ENCODE results near the gene PKDCC.
A peak's percentile ranks its signal among the peaks of the same experiment; 100 is the strongest.

The PKDCC gene

DNA sequence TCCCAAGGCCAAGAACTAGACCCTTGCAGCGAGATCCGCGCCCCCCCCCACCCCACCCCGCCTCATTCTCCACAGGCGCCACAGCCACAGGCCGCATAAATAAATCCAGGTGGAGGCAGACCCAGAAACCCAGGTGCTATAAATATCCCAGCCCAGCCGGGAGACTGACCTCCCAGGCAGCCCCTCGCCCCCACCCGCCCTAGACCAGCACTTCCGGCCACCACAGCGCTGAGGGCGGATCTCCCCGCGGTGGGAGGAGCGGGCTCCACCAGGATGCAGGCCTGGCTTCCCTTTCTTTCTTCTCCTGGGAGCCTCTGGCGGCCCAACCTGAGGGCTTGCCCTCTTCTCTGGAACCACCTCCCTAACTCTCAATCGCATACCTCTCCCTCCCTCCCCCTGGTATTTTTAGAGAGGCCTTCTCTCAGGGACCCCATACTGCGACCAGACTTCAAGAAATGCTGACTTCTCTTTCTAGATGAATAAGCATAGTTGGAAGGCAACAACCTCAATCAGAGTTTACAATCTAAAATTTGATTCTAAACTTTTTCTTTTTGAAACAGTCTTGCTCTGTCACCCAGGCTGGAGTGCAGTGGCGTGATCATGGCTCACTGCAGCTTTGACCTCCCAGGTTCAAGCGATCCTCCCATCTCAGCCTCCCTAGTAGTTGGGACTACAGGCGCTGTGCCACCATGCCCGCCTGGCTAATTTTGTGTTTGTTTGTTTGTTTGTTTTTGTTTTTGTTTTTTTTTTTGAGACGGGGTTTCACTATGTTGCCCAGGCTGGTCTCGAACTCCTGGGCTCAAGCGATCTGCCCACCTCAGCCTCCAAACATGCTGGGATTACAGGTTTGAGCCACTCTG, 55.0 kb downstream of the PKDCC start:
- peak overlapping the region; percentile 75 for H3K9ac ChIP-seq (ENCODE audit: low read depth, low read length)

DNA sequence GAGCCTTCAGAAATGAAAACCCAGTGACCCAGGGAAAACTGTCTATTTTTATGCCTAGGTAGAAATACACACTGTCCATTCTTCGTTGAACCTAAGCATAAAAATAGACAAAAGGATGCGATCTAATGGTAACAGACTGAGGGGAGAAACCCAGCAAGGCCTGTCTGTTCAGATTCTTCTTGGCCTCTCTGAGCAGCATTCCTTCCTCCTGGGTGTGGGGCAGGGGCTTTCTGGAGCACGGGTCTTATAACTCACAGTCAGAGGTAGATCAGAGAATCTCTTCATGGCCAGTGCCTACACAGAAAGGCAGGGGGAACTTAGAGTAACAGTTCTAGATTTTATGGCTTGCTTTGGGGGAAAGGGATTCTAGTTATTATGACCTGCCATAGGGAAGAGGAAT, 56.0 kb downstream of the PKDCC start:
- H3K9me3 ChIP-seq (ENCODE audit: control insufficient read depth, insufficient read depth, low read length): peaks cover 9% of the 10 kb centered on the region
- no peaks in the 10 kb centered on the region for H3K36me3 ChIP-seq (ENCODE audit: insufficient read depth, low read length)
- peaks cover 22% of the 10 kb centered on the region for H3K4me1 ChIP-seq (ENCODE audit: insufficient read depth, low read length)
- H3K9ac ChIP-seq (ENCODE audit: low read depth, low read length): no peak overlapping the region

More for the DNA sequence above, 55.0 kb downstream of the PKDCC start:
- peaks cover 9% of the 10 kb centered on the region for H3K9me3 ChIP-seq (ENCODE audit: control insufficient read depth, insufficient read depth, low read length)
- peaks cover 22% of the 10 kb centered on the region for H3K4me1 ChIP-seq (ENCODE audit: insufficient read depth, low read length)
- H3K36me3 ChIP-seq (ENCODE audit: insufficient read depth, low read length): no peaks in the 10 kb centered on the region

- no peaks in the 10 kb centered on the region for H3K36me3 ChIP-seq (ENCODE audit: insufficient read depth, low read length)
- peaks cover 22% of the 10 kb centered on the region for H3K4me1 ChIP-seq (ENCODE audit: insufficient read depth, low read length)
- peaks cover 8% of the 10 kb centered on the region for H3K9me3 ChIP-seq (ENCODE audit: control insufficient read depth, insufficient read depth, low read length)
- no peak overlapping the region for H3K9ac ChIP-seq (ENCODE audit: low read depth, low read length)
Measured at GRCh38 chr2:42104621-42105020, 56.8 kb downstream of the PKDCC start.

DNA sequence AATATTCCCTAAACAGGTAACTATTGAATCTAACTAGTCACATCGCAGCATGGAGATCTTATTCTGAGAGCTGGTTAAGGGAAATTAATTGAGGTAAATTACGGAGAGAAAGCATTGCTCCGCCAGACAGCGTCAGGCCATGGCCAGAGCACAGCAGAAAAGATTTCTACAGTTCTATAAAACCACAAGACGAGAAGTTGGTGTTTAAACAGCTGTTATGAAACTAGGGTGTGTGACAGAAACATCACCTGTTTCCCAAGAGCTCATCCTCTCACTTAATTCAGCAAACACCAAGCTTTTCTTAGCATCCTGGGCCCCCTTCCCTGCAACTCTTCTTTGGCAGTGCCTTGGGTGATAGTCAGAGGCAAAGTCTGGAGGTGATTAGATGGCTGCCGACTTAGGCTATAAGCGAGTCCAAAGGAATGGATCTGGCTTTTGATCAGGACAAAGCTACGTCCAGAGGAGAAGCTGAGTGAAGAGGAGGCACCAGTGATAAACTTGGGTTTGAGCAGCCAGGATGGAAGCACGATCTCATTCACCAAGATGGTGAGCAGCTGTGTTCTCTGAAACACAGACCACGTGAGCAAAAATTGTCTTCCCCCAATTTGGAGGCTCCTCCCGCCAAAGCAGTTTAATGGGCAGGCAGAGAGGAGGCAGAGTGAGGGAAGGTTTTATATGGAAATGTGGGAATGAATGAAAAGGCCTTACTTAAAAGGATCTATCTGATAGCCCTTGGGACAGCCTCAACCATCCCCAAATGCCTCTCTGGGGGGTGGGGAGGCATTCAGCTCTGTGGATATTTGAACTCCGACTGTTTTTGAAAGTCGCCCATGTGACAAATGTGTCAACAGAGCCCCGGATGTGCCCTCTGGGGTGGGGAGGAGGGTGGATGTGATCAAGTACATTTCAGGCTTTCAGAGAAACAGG, 57.8 kb downstream of the PKDCC start:
- Histone ChIP-seq H3K9me3 (ENCODE audit: control insufficient read depth, insufficient read depth, low read length) (no peaks in the 10 kb centered on the region; the same call in 1 of the 2 replicates), H3K36me3 (ENCODE audit: insufficient read depth, low read length) (no peaks in the 10 kb centered on the region), H3K4me1 (ENCODE audit: insufficient read depth, low read length) (peaks cover 24% of the 10 kb centered on the region), H3K9ac (ENCODE audit: low read depth, low read length) (no peak overlapping the region)

GRCh38 chr2:42106257-42106816, 58.5 kb downstream of the PKDCC start:
- Histone ChIP-seq H3K9ac (ENCODE audit: low read depth, low read length) (no peak overlapping the region), H3K9me3 (ENCODE audit: control insufficient read depth, insufficient read depth, low read length) (no peaks in the 10 kb centered on the region), H3K4me1 (ENCODE audit: insufficient read depth, low read length) (peaks cover 26% of the 10 kb centered on the region), H3K36me3 (ENCODE audit: insufficient read depth, low read length) (no peaks in the 10 kb centered on the region)

GRCh38 chr2:42107249-42108042, 59.6 kb downstream of the PKDCC start:
- Histone ChIP-seq H3K9me3 (ENCODE audit: control insufficient read depth, insufficient read depth, low read length) (no peaks in the 10 kb centered on the region), H3K9ac (ENCODE audit: low read depth, low read length) (no peak overlapping the region), H3K36me3 (ENCODE audit: insufficient read depth, low read length) (no peaks in the 10 kb centered on the region), H3K4me1 (ENCODE audit: insufficient read depth, low read length) (peaks cover 26% of the 10 kb centered on the region)
